ENCODE measurements around the gene CEL.
"Not testable (repeated sequence)": the region's sequence is repeated elsewhere in the genome, so short reads cannot be mapped to it uniquely, and the experiment has no call there.

CEL gene

DNA sequence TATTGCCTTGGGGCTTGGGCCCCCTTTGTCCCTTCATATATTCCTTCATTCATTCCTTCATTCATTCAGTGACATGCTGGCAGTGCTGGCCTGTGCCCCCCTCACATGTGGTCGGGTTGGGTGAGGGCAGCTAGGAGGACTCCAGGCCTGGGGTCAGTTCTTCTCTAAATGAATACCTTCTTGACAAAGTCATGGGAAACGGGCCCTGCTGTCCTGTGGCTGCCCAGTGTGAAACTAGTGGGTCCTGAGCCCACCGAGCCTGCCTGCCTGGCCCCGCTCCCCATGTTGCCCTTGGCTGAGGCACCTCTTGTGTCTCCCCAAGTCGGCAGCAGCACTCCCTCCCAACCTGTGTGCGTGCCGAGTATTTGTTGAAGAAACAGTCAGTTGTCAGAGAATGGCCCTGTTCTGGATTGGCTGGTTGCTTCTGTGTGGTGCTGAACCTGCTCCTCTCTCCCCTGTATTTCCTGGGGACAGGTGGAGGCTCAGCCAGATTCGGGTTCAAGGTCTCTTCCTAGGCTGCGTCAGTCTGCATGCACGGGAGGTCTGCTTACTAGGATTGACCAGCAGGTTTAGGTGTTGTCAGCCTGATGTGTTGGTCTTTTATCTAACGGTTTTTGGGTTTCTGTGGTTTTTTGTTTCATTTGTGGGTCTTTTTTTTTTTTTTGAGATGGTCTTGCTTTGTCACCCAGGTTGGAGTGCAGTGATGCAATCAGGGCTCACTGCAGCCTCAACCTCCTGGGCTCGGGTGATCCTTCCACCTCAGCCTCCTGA, 3.0 kb upstream of the CEL start:
- H3K9me3 ChIP-seq (ENCODE audit: control insufficient read depth, low read length), result no peaks in the 10 kb centered on the region
- H3K4me1 ChIP-seq (ENCODE audit: control insufficient read depth, insufficient read depth, low read length), result no peaks in the 10 kb centered on the region
- H3K4me3 ChIP-seq (ENCODE audit: low read length), result no peak overlapping the region
- peaks cover 17% of the 10 kb centered on the region for H3K36me3 ChIP-seq (ENCODE audit: control insufficient read depth, insufficient read depth, low read length)
- H3K9ac ChIP-seq (ENCODE audit: low read length), result no peak overlapping the region
- no peaks in the 10 kb centered on the region for H3K27me3 ChIP-seq (ENCODE audit: control insufficient read depth, insufficient read depth, low read length)

DNA sequence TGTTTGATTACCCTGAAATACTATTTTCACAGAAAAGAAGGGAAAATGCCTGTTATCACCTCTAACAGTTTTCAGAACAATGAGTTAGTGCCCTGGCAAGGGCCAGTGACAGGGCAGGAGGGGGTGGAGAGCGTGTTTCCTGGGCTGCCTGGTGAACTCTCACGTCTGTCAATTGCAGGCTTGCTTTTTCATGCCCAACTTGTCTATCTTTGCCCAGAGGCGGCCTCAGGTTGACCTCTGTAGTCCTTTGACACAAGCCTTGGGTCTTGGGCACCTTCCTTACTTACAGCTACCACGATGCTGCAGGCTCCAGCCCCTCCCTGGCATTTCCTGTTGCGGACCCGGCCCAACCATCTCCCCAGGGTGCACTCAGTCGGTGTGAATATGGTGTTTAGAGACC, 2.2 kb upstream of the CEL start:
- Histone ChIP-seq H3K4me1 (ENCODE audit: control insufficient read depth, insufficient read depth, low read length) (no peaks in the 10 kb centered on the region), H3K36me3 (ENCODE audit: control insufficient read depth, insufficient read depth, low read length) (peaks cover 16% of the 10 kb centered on the region), H3K27me3 (ENCODE audit: control insufficient read depth, insufficient read depth, low read length) (no peaks in the 10 kb centered on the region), H3K9ac (ENCODE audit: low read length) (no peak overlapping the region), H3K9me3 (ENCODE audit: control insufficient read depth, low read length) (no peaks in the 10 kb centered on the region), H3K4me3 (ENCODE audit: low read length) (no peak overlapping the region)

DNA sequence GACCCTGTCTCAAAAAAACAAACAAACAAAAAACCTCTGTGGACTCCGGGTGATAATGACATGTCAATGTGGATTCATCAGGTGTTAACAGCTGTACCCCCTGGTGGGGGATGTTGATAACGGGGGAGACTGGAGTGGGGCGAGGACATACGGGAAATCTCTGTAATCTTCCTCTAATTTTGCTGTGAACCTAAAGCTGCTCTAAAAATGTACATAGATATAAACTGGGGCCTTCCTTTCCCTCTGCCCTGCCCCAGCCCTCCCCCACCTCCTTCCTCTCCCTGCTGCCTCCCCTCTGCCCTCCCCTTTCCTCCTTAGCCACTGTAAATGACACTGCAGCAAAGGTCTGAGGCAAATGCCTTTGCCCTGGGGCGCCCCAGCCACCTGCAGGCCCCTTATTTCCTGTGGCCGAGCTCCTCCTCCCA, 1.4 kb upstream of the CEL start:
- no peaks in the 10 kb centered on the region for H3K4me1 ChIP-seq (ENCODE audit: control insufficient read depth, insufficient read depth, low read length)
- H3K27me3 ChIP-seq (ENCODE audit: control insufficient read depth, insufficient read depth, low read length), result no peaks in the 10 kb centered on the region
- peaks cover 7% of the 10 kb centered on the region for H3K36me3 ChIP-seq (ENCODE audit: control insufficient read depth, insufficient read depth, low read length)
- no peak overlapping the region for H3K9ac ChIP-seq (ENCODE audit: low read length)
- H3K9me3 ChIP-seq (ENCODE audit: control insufficient read depth, low read length), result no peaks in the 10 kb centered on the region
- H3K4me3 ChIP-seq (ENCODE audit: low read length), result no peak overlapping the region

DNA sequence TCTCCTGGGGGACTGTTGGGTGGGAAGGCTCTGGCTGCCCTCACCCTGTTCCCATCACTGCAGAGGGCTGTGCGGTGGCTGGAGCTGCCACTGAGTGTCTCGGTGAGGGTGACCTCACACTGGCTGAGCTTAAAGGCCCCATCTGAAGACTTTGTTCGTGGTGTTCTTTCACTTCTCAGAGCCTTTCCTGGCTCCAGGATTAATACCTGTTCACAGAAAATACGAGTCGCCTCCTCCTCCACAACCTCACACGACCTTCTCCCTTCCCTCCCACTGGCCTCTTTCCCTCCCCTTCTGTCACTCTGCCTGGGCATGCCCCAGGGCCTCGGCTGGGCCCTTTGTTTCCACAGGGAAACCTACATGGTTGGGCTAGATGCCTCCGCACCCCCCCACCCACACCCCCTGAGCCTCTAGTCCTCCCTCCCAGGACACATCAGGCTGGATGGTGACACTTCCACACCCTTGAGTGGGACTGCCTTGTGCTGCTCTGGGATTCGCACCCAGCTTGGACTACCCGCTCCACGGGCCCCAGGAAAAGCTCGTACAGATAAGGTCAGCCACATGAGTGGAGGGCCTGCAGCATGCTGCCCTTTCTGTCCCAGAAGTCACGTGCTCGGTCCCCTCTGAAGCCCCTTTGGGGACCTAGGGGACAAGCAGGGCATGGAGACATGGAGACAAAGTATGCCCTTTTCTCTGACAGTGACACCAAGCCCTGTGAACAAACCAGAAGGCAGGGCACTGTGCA, 590 bp upstream of the CEL start:
- not testable (repeated sequence) for H3K4me1 ChIP-seq (ENCODE audit: control insufficient read depth, insufficient read depth, low read length); H3K9me3 ChIP-seq (ENCODE audit: control insufficient read depth, low read length); H3K4me3 ChIP-seq (ENCODE audit: low read length); H3K9ac ChIP-seq (ENCODE audit: low read length); H3K36me3 ChIP-seq (ENCODE audit: control insufficient read depth, insufficient read depth, low read length); H3K27me3 ChIP-seq (ENCODE audit: control insufficient read depth, insufficient read depth, low read length)

DNA sequence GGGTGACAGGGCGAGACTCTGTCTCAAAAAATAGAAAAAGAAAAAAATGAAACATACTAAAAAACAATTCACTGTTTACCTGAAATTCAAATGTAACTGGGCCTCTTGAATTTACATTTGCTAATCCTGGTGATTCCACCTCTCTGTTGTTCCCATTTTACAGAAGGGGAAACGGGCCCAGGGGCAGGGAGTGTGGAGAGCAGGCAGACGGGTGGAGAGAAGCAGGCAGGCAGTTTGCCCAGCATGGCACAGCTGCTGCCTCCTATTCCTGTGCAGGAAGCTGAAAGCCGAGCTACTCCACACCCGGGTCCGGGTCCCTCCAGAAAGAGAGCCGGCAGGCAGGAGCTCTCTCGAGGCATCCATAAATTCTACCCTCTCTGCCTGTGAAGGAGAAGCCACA, 788 bp downstream of the CEL start:
- not testable (repeated sequence) for H3K27me3 ChIP-seq (ENCODE audit: control insufficient read depth, insufficient read depth, low read length); H3K4me3 ChIP-seq (ENCODE audit: low read length); H3K9ac ChIP-seq (ENCODE audit: low read length); H3K36me3 ChIP-seq (ENCODE audit: control insufficient read depth, insufficient read depth, low read length); H3K9me3 ChIP-seq (ENCODE audit: control insufficient read depth, low read length); H3K4me1 ChIP-seq (ENCODE audit: control insufficient read depth, insufficient read depth, low read length)

DNA sequence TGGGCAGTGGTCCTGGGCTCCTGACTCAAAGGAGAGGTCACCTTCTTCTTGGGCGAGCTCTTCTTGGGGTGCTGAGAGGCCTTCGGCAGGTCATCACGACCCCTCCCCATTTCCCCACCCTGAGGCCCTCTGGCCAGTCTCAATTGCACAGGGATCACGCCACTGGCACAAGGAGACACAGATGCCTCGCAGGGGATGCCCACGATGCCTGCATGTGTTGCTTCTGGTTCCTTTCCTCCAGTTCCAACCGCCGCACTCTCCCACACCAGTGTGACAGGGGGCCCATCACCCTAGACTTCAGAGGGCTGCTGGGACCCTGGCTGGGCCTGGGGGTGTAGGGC, 1.3 kb downstream of the CEL start:
- Histone ChIP-seq H3K27me3 (ENCODE audit: control insufficient read depth, insufficient read depth, low read length) (no peaks in the 10 kb centered on the region), H3K9me3 (ENCODE audit: control insufficient read depth, low read length) (no peaks in the 10 kb centered on the region), H3K4me1 (ENCODE audit: control insufficient read depth, insufficient read depth, low read length) (no peaks in the 10 kb centered on the region), H3K9ac (ENCODE audit: low read length) (no peak overlapping the region), H3K36me3 (ENCODE audit: control insufficient read depth, insufficient read depth, low read length) (no peaks in the 10 kb centered on the region), H3K4me3 (ENCODE audit: low read length) (no peak overlapping the region)

DNA sequence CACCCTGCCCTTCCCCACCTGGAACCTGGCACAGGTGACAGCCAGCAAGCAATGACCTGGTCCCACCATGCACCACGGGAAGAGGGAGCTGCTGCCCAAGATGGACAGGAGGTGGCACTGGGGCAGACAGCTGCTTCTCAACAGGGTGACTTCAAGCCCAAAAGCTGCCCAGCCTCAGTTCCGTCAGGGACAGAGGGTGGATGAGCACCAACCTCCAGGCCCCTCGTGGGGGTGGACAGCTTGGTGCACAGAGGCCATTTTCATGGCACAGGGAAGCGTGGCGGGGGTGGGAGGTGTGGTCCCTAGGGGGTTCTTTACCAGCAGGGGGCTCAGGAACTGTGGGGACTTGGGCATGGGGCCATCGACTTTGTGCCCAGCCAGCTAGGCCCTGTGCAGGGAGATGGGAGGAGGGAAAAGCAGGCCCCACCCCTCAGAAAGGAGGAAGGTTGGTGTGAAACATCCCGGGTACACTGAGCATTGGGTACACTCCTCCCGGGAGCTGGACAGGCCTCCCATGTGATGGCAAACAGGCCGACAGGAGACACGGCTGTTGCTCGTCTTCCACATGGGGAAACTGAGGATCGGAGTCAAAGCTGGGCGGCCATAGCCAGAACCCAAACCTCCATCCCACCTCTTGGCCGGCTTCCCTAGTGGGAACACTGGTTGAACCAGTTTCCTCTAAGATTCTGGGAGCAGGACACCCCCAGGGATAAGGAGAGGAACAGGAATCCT, 1.9 kb downstream of the CEL start:
- Histone ChIP-seq H3K4me1 (ENCODE audit: control insufficient read depth, insufficient read depth, low read length) (no peaks in the 10 kb centered on the region), H3K4me3 (ENCODE audit: low read length) (no peak overlapping the region), H3K9ac (ENCODE audit: low read length) (no peak overlapping the region), H3K36me3 (ENCODE audit: control insufficient read depth, insufficient read depth, low read length) (no peaks in the 10 kb centered on the region), H3K9me3 (ENCODE audit: control insufficient read depth, low read length) (no peaks in the 10 kb centered on the region), H3K27me3 (ENCODE audit: control insufficient read depth, insufficient read depth, low read length) (no peaks in the 10 kb centered on the region)

DNA sequence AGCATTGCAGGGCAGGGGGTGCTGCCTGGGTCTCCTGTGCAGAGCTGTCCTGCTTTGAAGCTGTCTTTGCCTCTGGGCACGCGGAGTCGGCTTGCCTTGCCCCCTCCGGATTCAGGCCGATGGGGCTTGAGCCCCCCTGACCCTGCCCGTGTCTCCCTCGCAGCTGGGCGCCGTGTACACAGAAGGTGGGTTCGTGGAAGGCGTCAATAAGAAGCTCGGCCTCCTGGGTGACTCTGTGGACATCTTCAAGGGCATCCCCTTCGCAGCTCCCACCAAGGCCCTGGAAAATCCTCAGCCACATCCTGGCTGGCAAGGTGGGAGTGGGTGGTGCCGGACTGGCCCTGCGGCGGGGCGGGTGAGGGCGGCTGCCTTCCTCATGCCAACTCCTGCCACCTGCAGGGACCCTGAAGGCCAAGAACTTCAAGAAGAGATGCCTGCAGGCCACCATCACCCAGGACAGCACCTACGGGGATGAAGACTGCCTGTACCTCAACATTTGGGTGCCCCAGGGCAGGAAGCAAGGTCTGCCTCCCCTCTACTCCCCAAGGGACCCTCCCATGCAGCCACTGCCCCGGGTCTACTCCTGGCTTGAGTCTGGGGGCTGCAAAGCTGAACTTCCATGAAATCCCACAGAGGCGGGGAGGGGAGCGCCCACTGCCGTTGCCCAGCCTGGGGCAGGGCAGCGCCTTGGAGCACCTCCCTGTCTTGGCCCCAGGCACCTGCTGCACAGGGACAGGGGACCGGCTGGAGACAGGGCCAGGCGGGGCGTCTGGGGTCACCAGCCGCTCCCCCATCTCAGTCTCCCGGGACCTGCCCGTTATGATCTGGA, 2.7 kb downstream of the CEL start:
- no peaks in the 10 kb centered on the region for H3K27me3 ChIP-seq (ENCODE audit: control insufficient read depth, insufficient read depth, low read length)
- H3K4me1 ChIP-seq (ENCODE audit: control insufficient read depth, insufficient read depth, low read length), result no peaks in the 10 kb centered on the region
- H3K4me3 ChIP-seq (ENCODE audit: low read length), result no peak overlapping the region
- no peak overlapping the region for H3K9ac ChIP-seq (ENCODE audit: low read length)
- no peaks in the 10 kb centered on the region for H3K36me3 ChIP-seq (ENCODE audit: control insufficient read depth, insufficient read depth, low read length)
- no peaks in the 10 kb centered on the region for H3K9me3 ChIP-seq (ENCODE audit: control insufficient read depth, low read length)

DNA sequence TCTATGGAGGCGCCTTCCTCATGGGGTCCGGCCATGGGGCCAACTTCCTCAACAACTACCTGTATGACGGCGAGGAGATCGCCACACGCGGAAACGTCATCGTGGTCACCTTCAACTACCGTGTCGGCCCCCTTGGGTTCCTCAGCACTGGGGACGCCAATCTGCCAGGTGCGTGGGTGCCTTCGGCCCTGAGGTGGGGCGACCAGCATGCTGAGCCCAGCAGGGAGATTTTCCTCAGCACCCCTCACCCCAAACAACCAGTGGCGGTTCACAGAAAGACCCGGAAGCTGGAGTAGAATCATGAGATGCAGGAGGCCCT, 3.2 kb downstream of the CEL start:
- Histone ChIP-seq H3K9me3 (ENCODE audit: control insufficient read depth, low read length) (no peaks in the 10 kb centered on the region), H3K27me3 (ENCODE audit: control insufficient read depth, insufficient read depth, low read length) (no peaks in the 10 kb centered on the region), H3K4me1 (ENCODE audit: control insufficient read depth, insufficient read depth, low read length) (no peaks in the 10 kb centered on the region), H3K36me3 (ENCODE audit: control insufficient read depth, insufficient read depth, low read length) (no peaks in the 10 kb centered on the region), H3K9ac (ENCODE audit: low read length) (no peak overlapping the region), H3K4me3 (ENCODE audit: low read length) (no peak overlapping the region)

DNA sequence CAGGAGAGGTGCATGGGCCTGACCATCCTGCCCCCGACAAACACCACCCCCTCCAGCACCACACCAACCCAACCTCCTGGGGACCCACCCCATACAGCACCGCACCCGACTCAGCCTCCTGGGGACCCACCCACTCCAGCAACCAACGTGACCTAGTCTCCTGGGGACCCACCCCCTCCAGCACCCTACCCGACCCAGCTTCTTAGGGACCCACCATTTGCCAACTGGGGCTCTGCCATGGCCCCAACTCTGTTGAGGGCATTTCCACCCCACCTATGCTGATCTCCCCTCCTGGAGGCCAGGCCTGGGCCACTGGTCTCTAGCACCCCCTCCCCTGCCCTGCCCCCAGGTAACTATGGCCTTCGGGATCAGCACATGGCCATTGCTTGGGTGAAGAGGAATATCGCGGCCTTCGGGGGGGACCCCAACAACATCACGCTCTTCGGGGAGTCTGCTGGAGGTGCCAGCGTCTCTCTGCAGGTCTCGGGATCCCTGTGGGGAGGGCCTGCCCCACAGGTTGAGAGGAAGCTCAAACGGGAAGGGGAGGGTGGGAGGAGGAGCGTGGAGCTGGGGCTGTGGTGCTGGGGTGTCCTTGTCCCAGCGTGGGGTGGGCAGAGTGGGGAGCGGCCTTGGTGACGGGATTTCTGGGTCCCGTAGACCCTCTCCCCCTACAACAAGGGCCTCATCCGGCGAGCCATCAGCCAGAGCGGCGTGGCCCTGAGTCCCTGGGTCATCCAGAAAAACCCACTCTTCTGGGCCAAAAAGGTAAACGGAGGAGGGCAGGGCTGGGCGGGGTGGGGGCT, 4.6 kb downstream of the CEL start:
- Histone ChIP-seq H3K9ac (ENCODE audit: low read length) (no peak overlapping the region), H3K4me1 (ENCODE audit: control insufficient read depth, insufficient read depth, low read length) (no peaks in the 10 kb centered on the region), H3K27me3 (ENCODE audit: control insufficient read depth, insufficient read depth, low read length) (no peaks in the 10 kb centered on the region), H3K4me3 (ENCODE audit: low read length) (no peak overlapping the region), H3K36me3 (ENCODE audit: control insufficient read depth, insufficient read depth, low read length) (no peaks in the 10 kb centered on the region), H3K9me3 (ENCODE audit: control insufficient read depth, low read length) (no peaks in the 10 kb centered on the region)

DNA sequence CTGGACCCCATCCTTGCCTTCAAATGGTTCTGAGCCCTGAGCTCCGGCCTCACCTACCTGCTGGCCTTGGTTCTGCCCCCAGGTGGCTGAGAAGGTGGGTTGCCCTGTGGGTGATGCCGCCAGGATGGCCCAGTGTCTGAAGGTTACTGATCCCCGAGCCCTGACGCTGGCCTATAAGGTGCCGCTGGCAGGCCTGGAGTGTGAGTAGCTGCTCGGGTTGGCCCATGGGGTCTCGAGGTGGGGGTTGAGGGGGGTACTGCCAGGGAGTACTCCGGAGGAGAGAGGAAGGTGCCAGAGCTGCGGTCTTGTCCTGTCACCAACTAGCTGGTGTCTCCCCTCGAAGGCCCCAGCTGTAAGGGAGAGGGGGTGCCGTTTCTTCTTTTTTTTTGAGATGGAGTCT, 5.2 kb downstream of the CEL start:
- Histone ChIP-seq H3K4me3 (ENCODE audit: low read length) (no peak overlapping the region), H3K9me3 (ENCODE audit: control insufficient read depth, low read length) (no peaks in the 10 kb centered on the region), H3K9ac (ENCODE audit: low read length) (no peak overlapping the region), H3K36me3 (ENCODE audit: control insufficient read depth, insufficient read depth, low read length) (no peaks in the 10 kb centered on the region), H3K4me1 (ENCODE audit: control insufficient read depth, insufficient read depth, low read length) (no peaks in the 10 kb centered on the region), H3K27me3 (ENCODE audit: control insufficient read depth, insufficient read depth, low read length) (no peaks in the 10 kb centered on the region)
